GM12864 (cell line): ENCODE results near the gene TTI1.
"Not testable (repeated sequence)": the region's sequence is repeated elsewhere in the genome, so short reads cannot be mapped to it uniquely, and the experiment has no call there.

Experiments
- DNase-seq: peaks from one replicate; pipeline ENCODE4 v3.0.0-alpha.2; 2011; ENCODE audit warnings: low read depth
- H3K4me3 ChIP-seq: 2 replicates; pipeline ENCODE4 v1.5.1; 2011; ENCODE audit warnings: mild to moderate bottlenecking, low read depth, low read length, control low read depth
- CTCF ChIP-seq: IDR thresholded peaks from 2 replicates; pipeline ENCODE4 v1.5.1; 2011; ENCODE audit warnings: low read depth, mild to moderate bottlenecking, moderate library complexity, low read length, control low read depth, inconsistent platforms; ENCODE audit errors: missing control alignments

Gene TTI1

GRCh38 chr20:37971561-37972127, 61.6 kb downstream of the TTI1 start:
- no peak overlapping the region for H3K4me3 ChIP-seq
- DNase-seq, result no peak
- TF ChIP-seq CTCF, result no peak

GRCh38 chr20:37970856-37971245, 62.4 kb downstream of the TTI1 start:
- DNase-seq, result no peak
- TF ChIP-seq CTCF, result no peak

GRCh38 chr20:37969949-37970855, 63.1 kb downstream of the TTI1 start:
- DNase-seq, result no peak

More at GRCh38 chr20:37970856-37971245, 62.4 kb downstream of the TTI1 start:
- H3K4me3 ChIP-seq, result no peak overlapping the region

GRCh38 chr20:37968841-37969401, 64.3 kb downstream of the TTI1 start:
- no peak overlapping the region for H3K4me3 ChIP-seq
- no peak for DNase-seq
- TF ChIP-seq CTCF, result no peak

More at GRCh38 chr20:37969949-37970855, 63.1 kb downstream of the TTI1 start:
- H3K4me3 ChIP-seq, result no peak overlapping the region
- TF ChIP-seq CTCF, result no peak

GRCh38 chr20:37963483-37963882, 69.8 kb downstream of the TTI1 start:
- DNase-seq, H3K4me3 ChIP-seq: not testable (repeated sequence)

- no peak for TF ChIP-seq CTCF
- DNase-seq, result no peak
- H3K4me3 ChIP-seq, result no peak overlapping the region
These were observed 72.2 kb downstream of the TTI1 start for GRCh38 chr20:37961066-37961465.

GRCh38 chr20:37958856-37959520, 74.3 kb downstream of the TTI1 start:
- no peak for TF ChIP-seq CTCF
- no peak overlapping the region for H3K4me3 ChIP-seq
- DNase-seq, result no peak
